ENCODE results near the gene BMPER.

Gene BMPER

GRCh38 chr7:34136698-34137097 is 231.4 kb downstream of the BMPER start:
- H3K27ac Mint-ChIP-seq: no peak overlapping the region

DNA sequence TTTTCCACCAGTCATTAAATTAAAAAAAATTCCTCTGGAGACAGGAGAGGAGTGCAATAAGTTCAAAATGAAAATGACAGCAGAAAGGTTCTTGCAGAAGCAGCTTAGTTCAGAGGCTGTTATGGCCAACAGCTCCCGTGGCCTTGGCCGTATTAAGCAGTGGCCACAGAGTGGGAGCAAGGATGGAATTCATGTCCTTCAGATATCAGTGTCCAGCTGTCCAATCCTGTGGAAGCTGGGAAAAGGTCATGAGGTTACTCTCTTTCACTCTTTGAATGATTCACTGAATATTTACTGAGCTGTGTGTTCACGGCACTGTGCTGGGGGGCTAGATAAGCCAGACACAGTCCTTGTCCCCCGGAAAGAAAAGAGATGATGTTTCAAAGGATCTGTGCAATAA is 231.8 kb downstream of the BMPER start:
- Mint-ChIP-seq H3K27ac (no peak overlapping the region), H3K4me3 (no peak overlapping the region), H3K27me3 (peaks cover 0 to 10% of the 10 kb centered on the region in 2 donors), H3K9me3 (peaks cover 6 to 8% of the 10 kb centered on the region in 2 donors), H3K36me3 (ENCODE audit: insufficient read depth) (no peaks in the 10 kb centered on the region), H3K4me1 (ENCODE audit: low read depth in 2 of 2) (no peaks in the 10 kb centered on the region)
- DNase-seq: no peak
- no peak for ATAC-seq (replicated peaks)

More at GRCh38 chr7:34136698-34137097, 231.4 kb downstream of the BMPER start:
- H3K9me3 Mint-ChIP-seq: peaks cover 5 to 8% of the 10 kb centered on the region in 2 donors
- ATAC-seq (replicated peaks): no peak
- DNase-seq: no peak
- H3K4me3 Mint-ChIP-seq: no peak overlapping the region
- H3K4me1 Mint-ChIP-seq (ENCODE audit: low read depth in 2 of 2): no peaks in the 10 kb centered on the region
- no peaks in the 10 kb centered on the region for H3K36me3 Mint-ChIP-seq (ENCODE audit: insufficient read depth)
- peaks cover 0 to 6% of the 10 kb centered on the region in 2 donors for H3K27me3 Mint-ChIP-seq

- no peaks in the 10 kb centered on the region for H3K4me1 Mint-ChIP-seq (ENCODE audit: low read depth in 2 of 2)
- no peaks in the 10 kb centered on the region for H3K36me3 Mint-ChIP-seq (ENCODE audit: insufficient read depth)
- H3K9me3 Mint-ChIP-seq: peaks cover 6 to 8% of the 10 kb centered on the region in 2 donors
- ATAC-seq (replicated peaks) (no peak), DNase-seq (no peak)
- no peak overlapping the region for H3K27ac Mint-ChIP-seq
- no peak overlapping the region for H3K4me3 Mint-ChIP-seq
- H3K27me3 Mint-ChIP-seq: peaks cover 0 to 10% of the 10 kb centered on the region in 2 donors
Measured at GRCh38 chr7:34138483-34138882, 233.1 kb downstream of the BMPER start.

DNA sequence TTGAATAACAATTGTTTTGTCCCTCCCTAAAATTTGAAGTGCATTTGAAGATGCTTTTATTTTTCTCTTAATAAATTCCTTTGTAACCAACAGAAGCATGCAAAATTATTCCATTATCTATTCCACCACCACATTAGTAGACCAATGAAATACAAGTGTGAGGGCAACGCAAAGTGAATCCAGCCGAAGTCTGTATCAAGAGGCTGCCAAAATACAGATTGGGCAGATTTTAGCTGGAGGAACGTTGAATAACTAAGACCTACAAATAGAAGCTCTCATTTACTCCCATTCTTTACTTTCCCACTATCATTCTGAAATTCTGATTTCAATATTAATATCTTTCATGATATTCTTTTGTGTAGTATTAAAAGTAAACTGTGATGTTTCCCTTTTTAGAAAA is 233.7 kb downstream of the BMPER start:
- no peak for ATAC-seq (replicated peaks)
- Mint-ChIP-seq H3K27ac (no peak overlapping the region), H3K36me3 (ENCODE audit: insufficient read depth) (no peaks in the 10 kb centered on the region)

GRCh38 chr7:34140066-34140465 is 234.7 kb downstream of the BMPER start:
- peaks cover 0 to 7% of the 10 kb centered on the region in 2 donors for H3K27me3 Mint-ChIP-seq
- DNase-seq (no peak), ATAC-seq (replicated peaks) (no peak)
- no peaks in the 10 kb centered on the region for H3K36me3 Mint-ChIP-seq (ENCODE audit: insufficient read depth)
- no peak overlapping the region for H3K27ac Mint-ChIP-seq
- H3K4me1 Mint-ChIP-seq (ENCODE audit: low read depth in 2 of 2): no peaks in the 10 kb centered on the region
- H3K4me3 Mint-ChIP-seq: no peak overlapping the region
- peaks cover 6 to 16% of the 10 kb centered on the region in 2 donors for H3K9me3 Mint-ChIP-seq

More for the DNA sequence above, 233.7 kb downstream of the BMPER start:
- H3K4me3 Mint-ChIP-seq: no peak overlapping the region
- DNase-seq: no peak
- H3K4me1 Mint-ChIP-seq (ENCODE audit: low read depth in 2 of 2): no peaks in the 10 kb centered on the region
- H3K9me3 Mint-ChIP-seq: peaks cover 6 to 13% of the 10 kb centered on the region in 2 donors
- peaks cover 0 to 10% of the 10 kb centered on the region in 2 donors for H3K27me3 Mint-ChIP-seq

DNA sequence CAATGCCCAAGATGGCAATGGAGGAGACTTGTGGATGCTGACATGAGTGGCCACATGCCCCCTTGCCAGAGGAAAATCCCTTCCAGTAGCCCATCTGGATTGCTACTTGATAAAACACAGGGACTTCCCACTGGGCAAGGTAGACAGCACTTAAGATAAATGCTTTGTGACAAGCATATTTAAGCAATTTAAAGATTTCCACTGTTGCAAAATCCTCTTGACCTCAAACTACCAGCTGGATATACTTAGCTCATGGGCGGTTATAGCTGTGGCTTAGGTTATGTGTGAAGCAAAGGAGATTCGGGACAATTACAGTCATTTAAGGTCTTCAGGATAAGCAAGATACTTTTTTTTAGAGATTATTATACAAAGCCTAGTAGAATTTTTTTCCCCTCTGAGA is 238.1 kb downstream of the BMPER start:
- H3K27ac Mint-ChIP-seq: no peak overlapping the region

GRCh38 chr7:34145603-34146002 is 240.3 kb downstream of the BMPER start:
- Mint-ChIP-seq H3K4me1 (ENCODE audit: low read depth in 2 of 2) (no peaks in the 10 kb centered on the region), H3K27ac (no peak overlapping the region), H3K27me3 (peaks cover 0 to 4% of the 10 kb centered on the region in 2 donors), H3K4me3 (no peak overlapping the region), H3K36me3 (ENCODE audit: insufficient read depth) (no peaks in the 10 kb centered on the region), H3K9me3 (peaks cover 3 to 11% of the 10 kb centered on the region in 2 donors)
- DNase-seq: no peak
- no peak for ATAC-seq (replicated peaks)

More for the DNA sequence above, 238.1 kb downstream of the BMPER start:
- DNase-seq (no peak), ATAC-seq (replicated peaks) (no peak)
- no peaks in the 10 kb centered on the region for H3K4me1 Mint-ChIP-seq (ENCODE audit: low read depth in 2 of 2)
- no peak overlapping the region for H3K4me3 Mint-ChIP-seq
- peaks cover 3 to 16% of the 10 kb centered on the region in 2 donors for H3K9me3 Mint-ChIP-seq
- H3K27me3 Mint-ChIP-seq: peaks cover 0 to 4% of the 10 kb centered on the region in 2 donors
- H3K36me3 Mint-ChIP-seq (ENCODE audit: insufficient read depth): no peaks in the 10 kb centered on the region

DNA sequence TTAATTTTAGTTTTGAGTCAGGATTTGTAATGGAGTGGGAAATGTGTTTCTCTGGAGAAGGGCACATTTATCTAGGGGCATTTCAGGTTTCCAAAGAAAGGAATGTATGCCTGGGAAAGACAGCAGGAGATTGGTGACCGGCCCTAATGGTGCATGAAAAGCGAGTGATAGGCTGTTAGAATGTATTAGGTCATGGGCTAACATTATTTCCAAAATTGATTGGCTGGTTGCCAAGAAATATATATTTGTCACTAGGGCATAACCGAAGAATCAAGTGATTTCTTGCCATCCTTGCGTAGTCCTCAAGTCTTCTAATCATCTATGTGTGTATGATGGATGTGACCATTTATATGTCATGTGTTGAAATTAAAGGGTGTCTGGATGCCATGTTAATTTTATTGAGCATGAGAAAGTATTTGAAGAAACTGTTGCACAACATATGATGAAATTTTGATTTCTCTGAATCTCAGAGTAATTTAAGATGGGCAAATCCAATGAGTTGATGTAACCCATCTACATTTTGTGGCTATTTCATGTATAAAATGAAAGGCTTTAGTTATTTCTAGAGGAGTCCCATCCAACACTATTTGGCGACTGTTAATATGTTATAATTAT is 248.4 kb downstream of the BMPER start:
- H3K27ac Mint-ChIP-seq: no peak overlapping the region
- no peaks in the 10 kb centered on the region for H3K27me3 Mint-ChIP-seq
- no peak for ATAC-seq (replicated peaks)
- no peaks in the 10 kb centered on the region for H3K36me3 Mint-ChIP-seq (ENCODE audit: insufficient read depth)
- no peak overlapping the region for H3K4me3 Mint-ChIP-seq
- no peaks in the 10 kb centered on the region for H3K4me1 Mint-ChIP-seq (ENCODE audit: low read depth in 2 of 2)
- DNase-seq: no peak
- H3K9me3 Mint-ChIP-seq: peaks cover 0 to 2% of the 10 kb centered on the region in 2 donors

- ATAC-seq (replicated peaks) (no peak), DNase-seq (no peak)
- Mint-ChIP-seq H3K4me1 (ENCODE audit: low read depth in 2 of 2) (no peaks in the 10 kb centered on the region), H3K9me3 (peaks cover 0 to 2% of the 10 kb centered on the region in 2 donors), H3K27me3 (no peaks in the 10 kb centered on the region), H3K36me3 (ENCODE audit: insufficient read depth) (no peaks in the 10 kb centered on the region), H3K27ac (no peak overlapping the region), H3K4me3 (no peak overlapping the region)
Measured at GRCh38 chr7:34155220-34155908, 250.0 kb downstream of the BMPER start.

DNA sequence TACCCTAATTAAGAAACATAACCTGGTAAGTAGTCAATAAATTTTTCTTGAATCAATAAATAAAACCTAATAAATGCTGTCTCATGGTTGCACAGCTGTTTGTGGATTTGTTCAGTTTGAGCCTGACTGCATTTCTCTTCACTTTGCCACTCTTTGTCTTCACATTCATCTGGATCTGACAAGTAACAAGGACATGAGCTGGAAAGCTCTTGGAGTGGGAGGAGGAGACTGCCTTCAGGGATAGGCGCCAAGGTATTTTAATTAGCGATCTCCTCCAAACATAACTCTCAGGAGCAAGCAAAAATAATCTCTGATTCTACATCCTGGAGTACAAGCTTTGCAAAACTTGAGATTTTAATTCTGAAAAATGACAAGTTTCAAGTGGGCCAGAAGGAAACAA is 251.0 kb downstream of the BMPER start:
- Mint-ChIP-seq H3K9me3 (peaks cover 0 to 2% of the 10 kb centered on the region in 2 donors), H3K36me3 (ENCODE audit: insufficient read depth) (no peaks in the 10 kb centered on the region), H3K4me3 (no peak overlapping the region), H3K27ac (no peak overlapping the region), H3K4me1 (ENCODE audit: low read depth in 2 of 2) (no peaks in the 10 kb centered on the region), H3K27me3 (no peaks in the 10 kb centered on the region)
- DNase-seq: no peak
- no peak for ATAC-seq (replicated peaks)

GRCh38 chr7:34157137-34157536 is 251.8 kb downstream of the BMPER start:
- Mint-ChIP-seq H3K27me3 (no peaks in the 10 kb centered on the region), H3K36me3 (ENCODE audit: insufficient read depth) (no peaks in the 10 kb centered on the region), H3K9me3 (peaks cover 0 to 2% of the 10 kb centered on the region in 2 donors), H3K4me3 (no peak overlapping the region), H3K4me1 (ENCODE audit: low read depth in 2 of 2) (no peaks in the 10 kb centered on the region), H3K27ac (no peak overlapping the region)
- no peak for DNase-seq
- ATAC-seq (replicated peaks): no peak

DNA sequence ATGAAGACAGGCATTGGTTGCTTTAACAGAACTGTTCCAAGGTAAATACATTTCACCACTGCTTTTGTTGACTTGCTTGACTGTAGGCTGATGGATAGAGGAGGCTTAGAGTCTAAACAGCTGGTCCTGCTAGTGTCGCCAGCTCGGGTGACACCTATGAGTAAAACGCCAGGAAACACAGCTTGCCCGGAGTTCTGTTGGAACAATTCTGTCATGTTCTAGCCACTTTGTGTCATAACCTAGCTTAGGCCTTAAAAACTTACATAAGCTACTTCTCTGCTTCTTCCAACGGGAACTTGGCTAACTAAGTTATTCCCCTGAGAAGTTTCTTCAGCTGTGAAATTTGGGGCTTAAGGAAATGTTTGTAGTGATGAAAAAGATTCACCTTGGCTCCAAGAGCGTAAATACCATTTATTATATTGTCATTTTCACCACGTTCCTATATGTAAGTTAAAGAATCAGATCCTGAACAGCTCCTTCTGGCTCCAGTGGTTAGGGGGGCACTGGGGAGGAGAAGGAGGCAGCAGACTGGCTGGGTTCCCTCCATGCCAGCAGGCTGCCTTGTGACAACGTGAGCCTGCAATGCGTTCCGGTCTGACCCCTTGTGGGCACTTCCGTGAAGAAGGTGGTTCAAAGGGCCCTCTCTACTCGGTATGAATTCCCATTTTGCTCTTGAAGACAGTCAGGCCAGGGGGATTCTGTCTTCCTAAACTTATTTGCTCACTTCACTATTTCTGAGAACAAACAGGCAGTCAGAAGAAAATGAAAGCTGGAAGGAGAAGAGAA is 253.2 kb downstream of the BMPER start:
- Mint-ChIP-seq H3K4me1 (ENCODE audit: low read depth in 2 of 2) (no peaks in the 10 kb centered on the region), H3K27ac (no peak overlapping the region), H3K9me3 (peaks cover 0 to 2% of the 10 kb centered on the region in 2 donors), H3K27me3 (no peaks in the 10 kb centered on the region), H3K4me3 (no peak overlapping the region), H3K36me3 (ENCODE audit: insufficient read depth) (no peaks in the 10 kb centered on the region)
- ATAC-seq (replicated peaks) (no peak), DNase-seq (no peak)

DNA sequence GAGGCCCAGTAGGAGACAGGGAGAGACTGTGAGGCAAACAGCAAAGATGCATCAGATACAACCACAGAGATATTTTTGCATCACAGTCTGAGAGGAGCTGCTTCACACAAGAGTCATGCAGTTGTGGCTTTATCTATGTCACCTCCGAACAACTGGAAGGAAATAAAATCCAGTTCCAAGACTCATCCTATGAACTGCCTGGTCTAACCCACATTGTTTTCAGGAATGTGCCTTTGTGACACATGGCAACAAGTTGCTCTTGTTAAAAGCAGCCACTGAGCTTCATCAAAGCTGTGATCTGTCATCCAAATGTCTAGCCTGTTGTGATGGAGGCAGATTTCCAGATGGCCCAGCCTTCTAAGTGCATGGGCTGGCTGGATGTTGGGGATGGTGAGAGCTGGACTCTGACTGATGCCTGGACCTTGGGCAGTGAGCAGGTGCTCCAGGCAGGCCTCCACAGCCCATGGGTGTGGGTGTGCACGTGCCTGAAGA is 255.0 kb downstream of the BMPER start:
- peaks cover 0 to 7% of the 10 kb centered on the region in 2 donors for H3K9me3 Mint-ChIP-seq
- H3K27me3 Mint-ChIP-seq: no peaks in the 10 kb centered on the region
- H3K27ac Mint-ChIP-seq: no peak overlapping the region

More for the DNA sequence above, 255.0 kb downstream of the BMPER start:
- H3K4me3 Mint-ChIP-seq: no peak overlapping the region
- H3K36me3 Mint-ChIP-seq (ENCODE audit: insufficient read depth): no peaks in the 10 kb centered on the region
- H3K4me1 Mint-ChIP-seq (ENCODE audit: low read depth in 2 of 2): no peaks in the 10 kb centered on the region
- ATAC-seq (replicated peaks) (no peak), DNase-seq (no peak)
